ENCODE data around the gene SYCE1L. TPM values are rescaled to one million over a fixed set of nuclear protein-coding genes. Genes with fewer than 3 reads are reported as not detected.

The SYCE1L gene
- total RNA-seq, 4 donors from 2014 or later, result 3.9 TPM; not detected in 3

DNA sequence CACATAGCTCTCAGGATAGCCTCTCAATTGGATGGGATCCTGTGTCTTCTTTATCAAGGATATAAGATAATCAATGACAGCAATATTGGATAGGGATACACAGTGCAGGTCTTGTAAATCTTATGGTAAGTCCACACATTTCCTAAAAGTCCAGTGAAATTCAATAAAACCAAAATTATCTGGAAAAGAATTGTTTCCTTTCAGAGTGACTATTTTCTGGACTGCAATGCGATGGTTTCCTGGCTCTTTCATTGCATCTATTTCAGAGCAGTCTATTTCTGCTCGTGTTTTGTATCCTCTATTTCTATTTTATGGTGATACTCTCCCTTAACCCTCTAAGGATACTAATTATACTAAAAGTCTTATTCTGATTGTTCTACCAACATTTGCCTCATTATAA, 32.5 kb upstream of the SYCE1L start:
- WGBS, 2 donors, result 63 to 66% methylated on average over 2 of the region's 2 CpGs
- intact Hi-C loops (cut with DNase I), result no loop called here

DNA sequence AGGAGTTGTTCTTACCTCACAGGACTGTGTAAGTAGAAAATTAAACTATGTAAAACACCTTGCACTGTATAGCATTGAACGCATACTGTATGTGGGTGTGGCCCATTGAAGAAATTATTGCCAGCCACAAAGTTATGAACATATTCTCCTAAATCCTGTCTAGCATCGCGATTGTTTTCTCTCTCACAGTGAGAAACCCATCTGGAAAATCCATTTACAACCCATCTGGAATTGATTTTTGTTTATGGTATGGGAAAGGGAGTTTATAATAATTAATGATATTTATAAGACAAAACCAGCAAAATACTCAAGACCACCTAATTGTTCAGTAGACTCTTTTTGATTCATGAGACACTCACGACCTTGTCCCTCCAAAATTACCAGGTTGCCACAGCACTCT, 30.3 kb upstream of the SYCE1L start:
- TF ChIP-seq, protein P1, sequence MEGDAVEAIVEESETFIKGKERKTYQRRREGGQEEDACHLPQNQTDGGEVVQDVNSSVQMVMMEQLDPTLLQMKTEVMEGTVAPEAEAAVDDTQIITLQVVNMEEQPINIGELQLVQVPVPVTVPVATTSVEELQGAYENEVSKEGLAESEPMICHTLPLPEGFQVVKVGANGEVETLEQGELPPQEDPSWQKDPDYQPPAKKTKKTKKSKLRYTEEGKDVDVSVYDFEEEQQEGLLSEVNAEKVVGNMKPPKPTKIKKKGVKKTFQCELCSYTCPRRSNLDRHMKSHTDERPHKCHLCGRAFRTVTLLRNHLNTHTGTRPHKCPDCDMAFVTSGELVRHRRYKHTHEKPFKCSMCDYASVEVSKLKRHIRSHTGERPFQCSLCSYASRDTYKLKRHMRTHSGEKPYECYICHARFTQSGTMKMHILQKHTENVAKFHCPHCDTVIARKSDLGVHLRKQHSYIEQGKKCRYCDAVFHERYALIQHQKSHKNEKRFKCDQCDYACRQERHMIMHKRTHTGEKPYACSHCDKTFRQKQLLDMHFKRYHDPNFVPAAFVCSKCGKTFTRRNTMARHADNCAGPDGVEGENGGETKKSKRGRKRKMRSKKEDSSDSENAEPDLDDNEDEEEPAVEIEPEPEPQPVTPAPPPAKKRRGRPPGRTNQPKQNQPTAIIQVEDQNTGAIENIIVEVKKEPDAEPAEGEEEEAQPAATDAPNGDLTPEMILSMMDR (IDR thresholded peaks at IDR 0.05), result no peak
- TF ChIP-seq POLR2A (IDR thresholded peaks at IDR 0.05), result no peak
- intact Hi-C loops (cut with DNase I), result no loop called here
- Histone ChIP-seq H3K27ac (no peak overlapping the region), H3K4me3 (replicated peaks in 1 of 3) (no peak overlapping the region), H3K36me3 (no peaks in the 10 kb centered on the region), H3K9me3 (no peaks in the 10 kb centered on the region), H3K4me1 (no peaks in the 10 kb centered on the region), H3K27me3 (no peaks in the 10 kb centered on the region)
- no peak for DNase-seq
- 72 to 84% methylated on average over 4 of the region's 4 CpGs for WGBS, 2 donors

More for the DNA sequence above, 32.5 kb upstream of the SYCE1L start:
- TF ChIP-seq, protein P1 (IDR thresholded peaks at IDR 0.05), result no peak
- no peak for TF ChIP-seq POLR2A (IDR thresholded peaks at IDR 0.05)
- no peaks in the 10 kb centered on the region for H3K27me3 ChIP-seq
- H3K9me3 ChIP-seq, result no peaks in the 10 kb centered on the region
- H3K27ac ChIP-seq, result no peak overlapping the region
- H3K4me1 ChIP-seq, result no peaks in the 10 kb centered on the region
- H3K4me3 ChIP-seq (replicated peaks in 1 of 3), result no peak overlapping the region
- no peak for DNase-seq
- no peaks in the 10 kb centered on the region for H3K36me3 ChIP-seq

DNA sequence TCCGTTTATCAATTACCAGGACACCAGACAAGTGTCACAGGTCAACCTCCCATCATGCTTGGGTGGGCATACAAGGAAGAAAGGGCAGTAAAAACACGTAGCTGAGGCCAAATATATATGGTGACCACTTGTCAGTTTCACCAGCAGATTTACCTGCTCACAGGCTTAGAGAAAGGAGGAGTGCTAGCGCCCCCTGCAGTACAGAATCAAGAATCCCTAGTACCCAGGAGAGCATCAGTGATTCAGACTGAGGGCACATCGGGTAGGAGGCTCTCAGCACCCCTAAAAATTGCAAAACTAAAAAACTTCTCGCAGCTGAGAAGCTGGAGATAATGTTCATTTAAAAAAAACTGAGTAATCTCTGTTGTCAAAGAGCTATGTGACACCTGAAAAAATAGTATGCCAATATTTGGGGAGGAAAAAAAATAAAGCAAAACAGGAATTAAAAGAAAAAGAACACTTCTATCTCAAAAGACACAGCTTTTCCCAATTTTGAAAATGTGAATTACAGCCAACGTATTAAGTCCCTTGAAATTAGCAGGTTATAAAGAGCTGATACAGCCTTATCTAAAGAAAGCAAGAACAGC, 29.5 kb upstream of the SYCE1L start:
- Histone ChIP-seq H3K36me3 (no peaks in the 10 kb centered on the region), H3K4me3 (replicated peaks in 1 of 3) (no peak overlapping the region), H3K9me3 (no peaks in the 10 kb centered on the region), H3K4me1 (no peaks in the 10 kb centered on the region), H3K27me3 (no peaks in the 10 kb centered on the region), H3K27ac (no peak overlapping the region)
- 10 to 11% methylated on average over 6 of the region's 6 CpGs for whole genome bisulfite sequencing, 2 donors
- intact Hi-C loops (cut with DNase I), result loop anchor here (5.0 kb wide), 1 partner anchor 1377 kb away; no protein-coding TSS in a partner anchor
- TF ChIP-seq POLR2A (IDR thresholded peaks at IDR 0.05), result no peak
- TF ChIP-seq, protein P1 (IDR thresholded peaks at IDR 0.05), result peak in 4 of 6 experiments; percentile 18 to 47 (median 28)
- DNase-seq, result peak; percentile 31 to 39

DNA sequence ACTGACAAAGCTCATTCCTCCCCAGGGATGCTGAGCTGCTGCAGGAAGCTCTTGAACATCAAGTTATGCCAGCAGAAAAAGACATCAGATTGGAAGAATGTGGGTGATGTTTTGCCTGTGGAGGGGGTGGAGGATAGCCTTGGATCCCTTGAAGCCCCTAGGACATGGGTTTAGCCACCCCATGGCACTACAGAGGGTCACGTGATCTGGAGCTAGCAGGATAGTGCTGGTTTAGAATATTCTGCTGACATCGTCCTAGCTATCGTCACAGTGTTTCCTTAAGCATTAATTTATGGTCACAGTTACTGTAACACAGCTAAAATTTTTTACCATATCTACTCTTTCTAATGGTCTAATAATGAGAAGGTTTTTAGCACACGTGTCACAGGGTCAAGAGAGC, 28.4 kb upstream of the SYCE1L start:
- DNase-seq, result no peak
- H3K27ac ChIP-seq, result no peak overlapping the region
- H3K36me3 ChIP-seq, result no peaks in the 10 kb centered on the region
- TF ChIP-seq POLR2A (IDR thresholded peaks at IDR 0.05), result no peak
- TF ChIP-seq, protein P1 (IDR thresholded peaks at IDR 0.05), result no peak
- H3K9me3 ChIP-seq, result no peaks in the 10 kb centered on the region
- no peaks in the 10 kb centered on the region for H3K4me1 ChIP-seq
- WGBS, 2 donors, result 77 to 78% methylated on average over 4 of the region's 4 CpGs
- H3K27me3 ChIP-seq, result no peaks in the 10 kb centered on the region
- H3K4me3 ChIP-seq (replicated peaks in 1 of 3), result no peak overlapping the region
- intact Hi-C loops (cut with DNase I), result loop anchor here (5.0 kb wide), 1 partner anchor 1379 kb away; no protein-coding TSS in a partner anchor

DNA sequence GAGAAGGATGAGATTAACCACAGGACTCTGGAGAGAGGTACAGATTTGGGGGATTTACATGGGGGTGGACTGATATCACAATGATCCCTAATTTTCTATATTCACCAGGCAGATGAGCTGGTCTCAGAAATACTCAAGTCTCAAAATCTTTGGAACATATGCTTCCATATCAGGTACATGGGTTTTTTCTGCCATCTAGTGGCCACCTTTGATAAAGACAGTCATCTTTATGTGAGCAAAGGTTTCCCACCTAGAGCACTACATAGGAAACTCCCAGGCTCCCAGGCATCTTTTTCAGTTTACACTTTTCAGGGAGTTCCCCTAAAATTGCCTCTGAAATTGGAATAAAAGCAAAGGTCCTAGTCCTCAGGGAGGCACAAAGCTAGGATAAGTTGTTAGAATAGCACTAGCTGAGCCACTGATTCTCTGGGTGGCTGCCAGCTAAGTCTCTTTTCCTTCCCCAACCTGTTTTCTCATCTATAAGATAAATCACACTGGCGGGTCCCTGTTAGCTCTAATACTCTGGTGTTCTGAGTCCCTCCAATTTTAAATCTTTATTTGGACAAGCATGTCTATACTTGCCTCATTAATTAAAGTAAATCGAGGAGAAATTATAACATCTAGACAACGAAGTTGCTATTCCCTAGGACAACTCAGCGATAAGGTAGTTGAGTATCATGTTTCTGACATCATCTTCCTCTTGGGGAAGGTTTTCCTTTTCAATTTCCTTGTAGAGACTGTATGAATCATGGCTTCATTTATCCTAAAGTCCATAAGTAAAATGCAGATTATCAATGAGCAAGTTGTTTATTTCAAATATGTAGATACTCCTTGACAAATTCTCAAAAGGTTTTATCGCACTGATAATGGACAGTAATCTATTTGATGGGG, 27.2 kb upstream of the SYCE1L start:
- 57 to 68% methylated on average over 5 of the region's 5 CpGs for WGBS, 2 donors
- no peak for TF ChIP-seq POLR2A (IDR thresholded peaks at IDR 0.05)
- TF ChIP-seq, protein P1 (IDR thresholded peaks at IDR 0.05), result peak; percentile 33 to 75 (median 64)
- H3K4me1 ChIP-seq, result no peaks in the 10 kb centered on the region
- intact Hi-C loops (cut with DNase I), result loop anchor here (5.0 kb wide), 1 partner anchor 1380 kb away; no protein-coding TSS in a partner anchor
- H3K36me3 ChIP-seq, result no peaks in the 10 kb centered on the region
- no peak overlapping the region for H3K27ac ChIP-seq
- H3K27me3 ChIP-seq, result no peaks in the 10 kb centered on the region
- H3K9me3 ChIP-seq, result no peaks in the 10 kb centered on the region
- DNase-seq, result no peak
- H3K4me3 ChIP-seq (replicated peaks in 1 of 3), result no peak overlapping the region
